ENCODE measurements around the gene MOB1A. TPM values are rescaled to one million over a fixed set of nuclear protein-coding genes. Genes with fewer than 3 reads are reported as not detected.
A peak's percentile ranks its signal among the peaks of the same experiment; 100 is the strongest.

The MOB1A gene
- total and polyA plus RNA-seq, 2 of the 13 experiments (the other 11 are each of a cell fraction or from before 2014, with no cell fraction given), result 48.2 to 139 TPM

- TF ChIP-seq IRX3 (CRISPR knock-in tag; IDR thresholded peaks at IDR 0.05; ENCODE audit: borderline replicate concordance, low read depth) (peak; percentile 96), ZNF543 (CRISPR knock-in tag; IDR thresholded peaks at IDR 0.05) (peak; percentile 96), FLYWCH1 (CRISPR knock-in tag; IDR thresholded peaks at IDR 0.05) (no peak), MLLT10 (CRISPR knock-in tag; IDR thresholded peaks at IDR 0.05) (no peak), EP300 (IDR thresholded peaks at IDR 0.05; ENCODE audit: low read depth in 2 of 2, low read length in 2 of 2) (0 out of 4 replicates have a peak, but pooled peaks of 1 of the 2 experiments have one; percentile 18), EP300 (CRISPR knock-in tag; IDR thresholded peaks at IDR 0.05; ENCODE audit: borderline replicate concordance) (peak; percentile 46), HES4 (CRISPR knock-in tag; IDR thresholded peaks at IDR 0.05; ENCODE audit: borderline replicate concordance) (peak; percentile 92), ZSCAN25 (CRISPR knock-in tag; IDR thresholded peaks at IDR 0.05) (peak; percentile 62), MATR3 (CRISPR knock-in tag; IDR thresholded peaks at IDR 0.05) (no peak), SMAD3 (CRISPR knock-in tag; IDR thresholded peaks at IDR 0.05) (peak; percentile 94), ZNF17 (CRISPR knock-in tag; IDR thresholded peaks at IDR 0.05) (no peak), ZFP36L2 (CRISPR knock-in tag; IDR thresholded peaks at IDR 0.05) (no peak), NR2F1 (CRISPR knock-in tag; IDR thresholded peaks at IDR 0.05) (0 out of 4 replicates have a peak, but pooled peaks of 1 of the 2 experiments have one; percentile 53), GMEB2 (CRISPR knock-in tag; IDR thresholded peaks at IDR 0.05; ENCODE audit: low read depth) (no peak), FOXO4 (CRISPR knock-in tag; conservative IDR thresholded peaks at IDR 0.05) (0 out of 2 replicates have a peak, but pooled peaks have one; percentile 95), GATA4 (IDR thresholded peaks at IDR 0.05; ENCODE audit: borderline replicate concordance, low read depth) (no peak), ZSCAN29 (CRISPR knock-in tag; conservative IDR thresholded peaks at IDR 0.05) (peak; percentile 26; the same call in 1 of the 2 replicates), POGK (CRISPR knock-in tag; conservative IDR thresholded peaks at IDR 0.05) (peak; percentile 71), ZFP91 (CRISPR knock-in tag; IDR thresholded peaks at IDR 0.05; ENCODE audit: borderline replicate concordance) (peak; percentile 96), GPBP1L1 (CRISPR knock-in tag; IDR thresholded peaks at IDR 0.05) (no peak), ZNF709 (CRISPR knock-in tag; IDR thresholded peaks at IDR 0.05) (peak; percentile 85)
Measured at GRCh38 chr2:74119912-74120825, 58.5 kb downstream of the MOB1A start (continued).
